T-helper 1 cell (primary cell): ENCODE results near the gene HMCN2.

ENCODE experiments used
- DNase-seq, 5 donors: peaks; one replicate each; pipeline ENCODE4 v3.0.0-alpha.2; 2012 to 2020

HMCN2 gene

DNA sequence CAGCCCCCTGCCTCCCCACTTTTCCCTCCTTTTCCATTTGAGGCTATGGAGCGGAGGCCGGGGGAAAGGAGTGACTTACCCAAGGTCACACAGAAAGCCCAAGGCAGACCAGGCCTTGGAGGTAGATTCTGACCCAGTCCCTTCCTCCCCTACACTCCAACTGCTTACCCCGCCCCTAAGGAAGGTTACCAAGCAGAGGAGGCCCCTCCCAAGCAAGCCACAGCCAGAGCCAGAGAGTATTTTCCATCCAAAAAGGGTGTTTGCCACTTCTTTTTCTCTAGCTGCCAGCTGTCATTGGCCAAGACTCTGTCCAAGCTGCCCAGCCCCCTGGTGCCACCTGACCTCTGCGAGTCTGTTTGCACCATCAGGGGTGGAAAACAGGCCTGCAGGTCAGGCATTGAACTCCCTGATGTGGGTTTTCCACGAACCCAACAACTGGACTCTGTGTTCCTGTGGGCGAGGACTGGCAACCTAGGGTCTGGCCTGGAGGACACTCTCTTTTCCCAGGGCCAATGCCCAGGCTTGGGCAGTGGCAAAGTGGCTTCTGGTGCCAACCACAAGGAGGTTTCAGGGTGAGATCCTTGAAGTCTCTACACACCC, 172.9 kb downstream of the HMCN2 start:
- no peak for DNase-seq

DNA sequence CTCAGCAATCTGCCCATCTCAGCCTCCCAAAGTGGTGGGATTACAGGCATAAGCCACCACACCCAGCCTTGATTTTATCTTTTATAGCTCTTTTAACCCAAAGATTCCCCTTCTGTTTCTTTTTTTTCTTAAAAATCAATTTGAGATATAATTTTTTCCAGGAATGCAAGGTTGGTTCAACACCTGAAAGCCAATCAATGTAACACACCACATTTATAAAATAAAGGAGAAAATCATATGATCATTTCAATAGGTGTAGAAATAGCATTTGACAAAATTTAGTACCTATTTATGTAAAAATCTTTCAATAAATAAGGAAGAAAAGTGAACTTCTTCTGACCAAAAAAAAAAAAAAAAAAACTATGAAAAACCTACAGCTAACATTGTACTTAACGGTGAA, 175.5 kb downstream of the HMCN2 start:
- DNase-seq, result no peak

DNA sequence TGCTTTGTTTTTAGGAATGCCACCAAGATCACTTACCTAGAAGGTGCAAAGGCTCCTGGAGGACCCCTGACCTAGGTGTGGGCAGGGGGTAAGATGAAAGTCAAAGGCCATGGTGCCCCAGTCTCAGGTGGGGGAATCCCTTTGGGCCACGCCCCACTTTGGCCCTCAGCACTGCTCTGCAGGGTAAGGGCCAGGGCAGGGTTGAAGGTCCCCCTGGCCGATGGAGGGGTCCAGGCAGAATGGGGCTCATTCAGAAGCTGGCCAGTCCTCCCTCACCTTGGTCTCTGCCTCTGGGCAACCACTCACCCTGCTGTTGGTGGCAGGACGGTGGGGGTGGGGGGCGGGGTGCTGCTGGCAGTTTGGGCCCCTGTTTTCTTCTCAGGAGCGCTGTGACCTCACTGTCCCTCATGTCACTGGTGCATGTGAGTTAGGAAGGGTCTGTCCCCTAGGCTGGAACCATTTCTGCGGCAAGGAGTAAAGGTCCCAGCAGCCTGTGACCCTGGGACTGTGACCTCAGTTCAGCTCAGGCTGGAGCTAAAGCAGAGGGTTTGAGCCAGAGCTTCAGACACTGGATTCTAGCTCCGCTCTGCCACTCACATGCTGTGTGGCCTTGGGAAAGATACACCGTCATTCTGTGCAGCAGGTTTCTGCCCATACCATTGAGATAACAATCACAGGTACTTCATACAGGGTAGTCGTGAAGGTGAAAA, 177.3 kb downstream of the HMCN2 start:
- DNase-seq, result no peak

DNA sequence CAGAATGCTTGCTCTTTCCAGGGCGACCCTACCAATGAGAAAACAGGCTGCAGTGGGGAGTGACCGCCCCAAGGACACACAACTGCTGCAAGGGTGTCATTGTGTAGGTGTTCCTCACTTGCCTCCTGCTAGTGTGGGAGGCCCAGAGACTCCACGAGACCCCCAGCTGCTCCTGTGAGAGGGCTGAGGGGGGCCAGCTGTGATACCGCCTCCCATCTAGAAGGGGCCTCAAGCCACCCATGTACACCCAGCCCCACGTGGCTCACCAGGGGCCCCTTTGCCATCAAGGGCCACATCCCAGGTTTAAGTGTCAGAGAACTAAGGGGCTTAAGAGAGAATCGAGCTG, 177.9 kb downstream of the HMCN2 start:
- DNase-seq, result no peak

DNA sequence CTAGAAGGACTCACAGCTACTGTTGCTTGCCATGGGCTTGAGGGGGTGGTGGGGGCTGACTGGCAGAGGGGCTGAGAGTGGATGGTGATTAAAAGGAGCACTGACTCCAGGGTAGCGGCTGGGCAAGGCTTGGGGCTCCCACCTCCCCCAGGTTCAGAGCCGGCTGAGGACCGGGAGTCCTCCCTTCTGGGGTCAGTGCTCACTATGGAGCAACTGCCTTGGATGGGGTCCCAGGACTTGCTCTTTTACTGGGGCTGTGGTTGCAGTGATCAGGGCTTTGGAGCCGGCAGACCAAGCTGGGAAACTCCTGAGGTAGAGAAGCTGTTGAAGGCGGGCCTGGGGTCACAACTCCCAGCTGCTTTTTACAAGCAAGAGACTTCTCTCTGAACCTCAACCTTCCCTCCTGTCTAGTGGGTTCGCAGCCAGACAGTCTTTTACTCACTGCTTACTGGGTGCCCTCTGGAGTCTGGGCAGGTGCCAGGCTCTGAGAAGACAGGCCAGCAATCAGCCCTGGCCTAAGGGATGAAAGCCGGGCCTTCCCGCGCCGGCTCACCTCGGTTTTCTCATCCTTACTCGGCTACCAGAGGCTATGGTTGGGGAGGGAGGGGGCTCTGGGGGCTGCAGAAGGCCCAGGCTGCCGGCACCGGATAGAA, 178.4 kb downstream of the HMCN2 start:
- DNase-seq, result no peak

DNA sequence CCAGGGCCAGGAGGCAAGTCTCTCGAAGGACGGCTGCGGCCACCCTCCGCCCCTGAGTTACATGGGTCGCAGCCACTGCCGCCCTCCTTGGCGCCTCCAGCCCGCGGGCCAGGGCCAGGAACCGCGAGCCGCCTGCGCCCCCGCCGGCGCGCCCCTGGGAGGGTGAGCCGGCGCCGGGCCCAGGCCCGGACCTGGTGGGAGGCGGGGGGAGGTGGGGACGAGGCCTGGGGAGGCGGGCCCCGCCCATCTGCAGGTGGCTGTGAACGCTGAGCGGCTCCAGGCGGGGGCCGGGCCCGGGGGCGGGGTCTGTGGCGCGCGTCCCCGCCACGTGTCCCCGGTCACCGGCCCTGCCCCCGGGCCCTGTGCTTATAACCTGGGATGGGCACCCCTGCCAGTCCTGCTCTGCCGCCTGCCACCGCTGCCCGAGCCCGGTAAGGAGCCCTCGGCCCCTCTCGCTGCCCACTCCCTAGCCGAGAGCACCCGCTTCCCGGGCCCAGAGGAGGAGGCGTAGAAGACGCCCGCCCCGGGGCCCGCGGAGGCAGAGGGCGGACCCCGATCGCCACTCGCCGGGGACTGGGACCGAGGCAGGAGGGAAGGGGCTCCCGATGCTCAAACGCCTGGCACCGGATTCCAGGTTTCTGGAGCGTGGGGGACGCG, 179.1 kb downstream of the HMCN2 start, which contains the start of gene ASS1:
Gene ASS1 (plus strand): TSS at position 397 of the 657 bp plus-strand sequence. CDS start 7,268 bp downstream, outside the sequence.
- DNase-seq, result peak in 3 of 5 donors; percentile 19 to 50 (median 24)

DNA sequence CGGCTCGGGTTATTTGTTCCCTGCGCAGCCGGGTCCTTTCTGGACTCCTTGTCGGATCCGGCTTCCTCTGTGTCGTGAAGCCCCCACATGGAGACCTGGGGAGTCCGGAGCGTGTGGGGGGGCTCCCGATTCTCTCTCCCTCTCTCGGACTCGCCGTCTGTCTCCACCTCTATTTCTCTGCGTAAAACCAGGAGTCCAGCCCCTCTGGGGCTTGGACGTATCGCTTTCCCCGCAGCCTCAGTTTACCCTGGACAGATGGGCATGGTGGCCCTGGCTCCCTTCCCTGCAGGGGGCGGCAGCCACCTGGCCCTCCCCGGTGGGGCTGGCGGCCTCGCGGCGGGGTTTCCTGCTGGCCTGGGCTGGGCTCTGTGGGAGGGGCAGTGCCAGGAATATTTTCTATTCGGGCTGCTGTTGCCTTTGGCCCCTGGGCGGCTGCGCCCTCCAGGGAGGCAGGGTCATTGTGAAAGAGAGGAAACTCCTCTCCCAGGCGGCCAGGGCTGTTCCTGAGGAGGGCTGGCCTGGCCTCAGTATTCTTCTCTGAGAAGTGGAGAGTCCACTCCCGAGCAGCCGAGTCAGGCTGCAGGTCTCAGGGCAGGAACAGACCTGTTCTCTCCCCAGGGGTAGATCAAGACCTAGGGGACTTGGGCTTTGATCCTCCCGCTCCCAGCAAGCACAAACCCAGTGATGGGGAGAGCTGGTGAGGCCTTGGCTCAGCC, 179.9 kb downstream of the HMCN2 start:
- DNase-seq, result no peak

DNA sequence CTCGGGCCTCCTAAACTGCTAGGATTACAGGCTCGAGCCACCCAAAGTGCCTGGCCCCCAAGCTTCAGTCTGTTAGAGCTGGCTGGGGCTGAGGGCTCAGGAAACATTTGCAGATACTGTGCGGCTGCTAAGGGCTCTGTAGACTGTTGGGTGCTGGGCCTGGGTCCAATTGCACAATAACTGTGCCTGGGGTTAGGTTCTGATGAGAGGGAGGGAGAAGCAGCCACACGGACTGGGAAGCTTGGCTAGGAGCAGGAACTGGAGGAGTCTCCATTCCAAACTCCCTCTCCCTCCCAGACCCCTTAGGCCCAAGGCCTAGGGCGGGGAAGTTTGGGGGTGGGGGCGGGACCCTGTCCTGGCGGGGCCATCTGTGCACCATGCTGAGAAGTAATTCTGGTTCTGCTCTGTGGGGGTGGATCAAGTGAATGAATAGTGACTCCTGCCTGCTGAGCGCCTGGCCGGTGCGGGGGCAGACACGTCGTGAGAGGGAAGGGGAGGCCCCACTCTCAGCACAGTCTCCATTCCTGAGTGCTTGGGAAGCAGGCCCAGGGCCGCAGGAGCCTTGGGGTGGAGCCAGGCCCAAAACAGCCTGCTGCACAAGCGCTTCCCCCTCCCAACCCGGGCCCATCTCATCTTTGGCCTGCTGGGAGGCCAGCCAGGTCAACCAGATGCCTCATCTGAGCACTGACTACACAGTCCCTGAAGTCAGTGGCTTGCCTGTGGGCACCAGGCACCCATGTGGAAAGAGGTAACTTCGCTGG, 180.7 kb downstream of the HMCN2 start:
- no peak for DNase-seq

DNA sequence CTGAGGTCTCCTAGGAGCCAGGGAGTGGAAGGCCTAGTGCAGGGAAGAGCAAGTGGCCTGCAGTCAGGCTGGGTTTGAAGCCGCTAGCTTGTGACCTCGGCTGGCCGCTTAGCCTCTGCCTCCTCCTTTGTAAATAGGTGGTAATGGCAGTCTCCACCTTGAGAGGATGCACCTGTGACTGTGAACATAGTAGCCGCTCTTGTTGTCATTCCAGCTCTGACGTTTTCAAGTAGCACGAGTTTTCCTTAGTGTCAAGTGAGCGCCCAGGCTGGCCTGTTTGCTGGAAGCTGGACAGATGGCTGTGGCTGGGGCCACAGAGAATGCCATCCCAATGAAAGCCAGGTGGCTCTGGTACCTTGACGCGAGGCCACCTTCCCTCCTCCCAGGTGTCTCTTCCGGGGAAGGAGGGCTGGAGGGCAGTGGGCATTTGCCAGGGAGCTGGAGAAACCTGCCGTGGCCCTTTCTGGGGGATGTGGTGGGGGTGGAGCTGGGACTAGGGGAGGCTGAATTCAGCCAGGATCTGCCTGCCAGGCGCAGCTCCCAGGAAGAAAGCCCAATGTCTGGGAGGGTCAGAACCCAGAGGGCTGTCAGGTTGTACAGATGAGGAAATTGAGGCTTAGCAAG, 181.7 kb downstream of the HMCN2 start:
- no peak for DNase-seq

DNA sequence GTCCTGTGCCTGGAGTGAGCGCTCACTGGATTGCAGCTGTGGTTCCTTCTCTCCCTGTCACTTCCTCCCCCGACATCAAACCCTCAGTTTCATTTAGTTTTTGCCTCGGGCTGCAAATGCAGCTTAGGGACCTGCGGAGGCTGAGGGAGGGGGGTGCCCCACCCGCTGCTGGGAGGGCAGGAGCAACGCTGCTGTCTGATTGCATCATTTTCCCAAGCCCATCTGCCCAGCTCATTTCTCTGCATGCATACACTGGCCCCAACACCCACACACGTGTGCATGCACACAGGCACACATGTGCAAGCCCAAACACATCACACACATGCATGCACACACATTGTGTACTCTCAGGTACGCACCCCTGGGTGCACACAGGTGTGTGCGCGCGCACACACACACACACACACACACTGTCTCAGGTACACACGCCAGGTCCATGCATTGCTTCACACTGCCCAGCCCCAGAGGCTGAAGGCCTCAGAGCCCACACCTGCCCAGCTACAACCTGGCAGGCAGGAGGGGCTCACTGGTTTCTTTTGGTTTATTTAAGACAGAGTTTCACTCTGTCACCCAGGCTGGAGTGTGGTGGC, 182.6 kb downstream of the HMCN2 start:
- DNase-seq, result peak in 1 of 5 donors; percentile 81

DNA sequence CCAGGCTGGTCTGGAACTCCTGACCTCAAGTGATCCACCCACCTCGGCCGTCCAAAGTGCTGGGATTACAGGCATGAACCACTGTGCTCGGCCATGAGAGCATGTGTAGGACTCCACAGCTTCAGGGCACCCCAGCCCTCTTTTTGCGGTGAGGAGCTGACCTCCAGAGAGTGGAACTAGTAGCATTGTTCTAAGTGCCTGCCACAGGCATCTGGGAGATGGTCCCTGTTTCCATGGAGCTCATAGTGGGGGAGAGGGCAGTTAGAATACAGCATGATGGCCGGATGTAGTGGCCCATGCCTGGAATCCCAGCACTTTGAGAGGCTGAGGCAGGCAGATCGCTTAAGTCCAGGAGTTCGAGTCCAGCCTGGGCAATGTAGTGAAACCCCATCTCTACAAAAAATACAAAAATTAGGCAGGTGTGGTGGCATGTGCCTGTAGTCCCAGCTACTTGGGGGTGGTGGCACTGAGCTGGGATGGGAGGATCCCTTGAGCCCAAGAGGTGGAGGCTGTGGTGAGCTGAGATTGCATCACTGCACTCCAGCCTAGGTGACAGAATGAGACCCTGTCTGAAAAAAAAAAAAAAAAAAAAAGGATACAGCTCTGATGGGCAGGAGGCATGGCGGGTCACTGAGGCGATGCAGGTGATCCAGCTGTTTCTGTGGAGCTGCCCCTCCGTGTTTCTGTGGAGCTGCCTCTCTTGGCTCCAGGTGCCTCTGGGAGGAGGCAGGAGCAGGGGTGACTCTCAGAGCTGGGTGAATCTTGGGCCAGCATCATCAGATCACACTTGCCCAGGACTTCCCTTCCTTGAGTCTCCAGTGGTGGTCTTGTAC, 183.4 kb downstream of the HMCN2 start:
- no peak for DNase-seq

DNA sequence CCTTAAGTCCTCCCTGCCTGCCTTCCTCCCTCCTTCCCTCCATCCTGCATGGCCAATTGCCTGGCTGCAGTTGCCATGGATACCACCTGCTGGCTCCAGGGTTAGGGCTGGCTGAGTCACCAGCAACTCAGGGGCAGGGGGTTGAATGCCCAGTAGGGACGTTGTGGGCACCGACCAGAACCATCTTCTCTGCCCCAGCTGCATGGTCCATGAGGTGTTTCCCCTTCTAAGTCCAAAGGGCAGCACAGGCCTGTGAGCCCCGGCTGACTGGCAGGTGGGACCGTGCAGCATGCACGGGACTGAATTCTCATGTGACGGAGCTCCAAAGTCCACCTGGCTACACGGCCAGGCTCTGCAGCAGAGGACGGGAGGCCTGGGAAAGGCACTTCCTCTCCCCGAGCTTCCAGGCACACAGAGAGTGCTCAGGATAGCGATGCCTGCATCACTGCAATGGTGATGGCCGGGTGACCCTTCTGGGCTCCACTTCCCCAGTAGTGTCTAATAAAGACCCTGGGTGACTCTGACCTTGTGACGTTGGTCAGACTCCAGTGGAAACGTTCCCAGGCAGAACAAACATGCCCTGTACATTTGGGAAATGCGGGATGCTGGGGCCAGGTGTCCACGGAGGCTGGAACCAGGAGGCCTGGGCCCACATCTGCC, 184.9 kb downstream of the HMCN2 start:
- DNase-seq, result no peak

DNA sequence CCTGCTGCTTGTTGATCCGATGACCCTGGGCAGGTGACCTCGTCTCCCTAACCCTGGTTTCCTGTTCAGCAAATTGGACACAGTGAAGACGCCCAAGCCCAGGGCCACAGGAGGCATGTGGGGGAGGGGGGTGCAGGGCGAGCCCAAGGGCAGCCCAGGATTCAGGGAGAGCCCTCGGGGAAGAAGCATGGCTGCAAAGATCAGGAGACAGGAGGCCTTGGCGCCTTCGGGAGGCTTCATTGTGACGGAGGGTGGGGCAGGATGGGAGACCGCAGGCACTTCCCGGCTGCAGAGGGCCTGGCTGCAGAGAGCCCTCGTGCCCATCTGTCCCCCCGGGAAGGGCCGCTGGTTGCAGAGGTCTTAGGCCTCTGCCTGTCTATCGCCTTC, 185.4 kb downstream of the HMCN2 start:
- DNase-seq, result no peak

DNA sequence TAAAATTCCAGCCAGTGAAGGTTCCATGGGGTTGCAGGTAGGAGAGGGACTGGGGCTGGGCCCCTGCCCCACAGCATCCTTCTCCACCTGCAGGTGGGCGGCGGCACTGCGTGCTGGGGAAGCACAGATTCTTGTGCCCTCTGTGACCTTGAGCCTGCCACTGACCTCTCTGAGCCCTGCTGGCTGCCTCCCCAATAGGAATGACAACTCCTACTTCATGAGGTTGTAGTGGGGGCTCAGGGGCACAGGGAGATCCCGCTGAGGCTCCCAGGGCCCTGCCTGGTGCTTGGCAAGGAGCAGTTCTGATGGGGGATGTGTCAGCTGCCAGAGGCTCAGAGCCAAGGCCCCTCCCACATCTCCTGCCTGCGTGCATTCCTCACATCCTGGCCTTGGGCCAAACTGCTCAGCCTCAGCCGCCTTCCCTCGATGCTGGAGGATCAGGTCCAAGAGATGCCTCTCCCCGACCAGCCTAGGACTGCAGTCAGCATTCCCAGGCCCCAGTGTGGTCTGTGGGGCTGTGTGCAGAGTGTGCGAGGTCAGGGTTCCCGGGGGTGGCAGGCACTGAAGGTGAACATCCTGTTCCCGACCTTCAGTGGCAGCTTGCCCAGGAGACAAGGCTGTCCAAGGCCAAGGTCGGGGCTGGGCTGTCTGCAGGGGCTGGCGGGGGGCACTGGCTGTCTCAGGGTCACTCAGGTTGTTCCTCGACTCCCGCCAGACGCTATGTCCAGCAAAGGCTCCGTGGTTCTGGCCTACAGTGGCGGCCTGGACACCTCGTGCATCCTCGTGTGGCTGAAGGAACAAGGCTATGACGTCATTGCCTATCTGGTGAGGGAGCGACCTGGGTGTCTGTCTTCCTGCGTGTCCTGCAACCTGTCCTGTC, 186.2 kb downstream of the HMCN2 start:
- DNase-seq, result no peak

DNA sequence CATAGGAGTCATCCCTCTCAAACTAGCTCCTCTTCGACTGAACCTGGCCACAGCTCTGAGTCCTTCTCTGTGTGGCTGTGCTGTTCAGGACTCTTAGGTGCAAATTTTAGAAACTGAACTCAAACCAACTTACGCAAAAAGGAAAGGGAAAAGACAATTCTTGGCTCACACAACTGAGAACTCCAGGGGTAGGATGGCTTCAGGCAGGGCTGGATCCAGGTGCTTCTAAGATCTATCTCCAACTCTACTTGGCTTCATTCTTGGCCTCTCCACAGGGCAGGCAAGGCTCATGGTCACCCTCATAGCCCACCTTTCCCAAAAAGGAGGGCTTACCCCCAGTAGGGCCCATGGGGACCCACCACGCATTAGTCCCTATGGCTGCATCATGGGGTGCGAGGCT, 187.3 kb downstream of the HMCN2 start:
- DNase-seq, result no peak

DNA sequence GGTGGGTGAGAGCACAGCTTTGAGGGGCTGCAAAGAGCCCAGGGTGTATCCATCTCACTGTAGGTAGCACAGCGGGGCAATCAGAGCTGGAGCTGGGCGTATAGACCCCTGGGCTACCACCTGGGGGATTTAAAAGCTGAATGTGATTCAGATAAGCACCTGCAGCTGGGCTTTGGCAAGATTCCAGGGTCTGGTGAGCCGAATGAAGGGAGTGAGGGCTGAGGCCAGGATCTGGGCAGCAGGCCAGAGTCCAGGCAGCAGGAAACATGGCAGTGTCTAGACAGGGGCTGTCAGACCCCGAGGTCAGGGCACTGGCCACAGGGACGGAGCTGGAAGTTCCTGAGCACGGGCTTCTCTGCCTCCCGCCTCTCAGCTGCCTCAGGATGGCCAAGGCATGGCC, 187.9 kb downstream of the HMCN2 start:
- no peak for DNase-seq

DNA sequence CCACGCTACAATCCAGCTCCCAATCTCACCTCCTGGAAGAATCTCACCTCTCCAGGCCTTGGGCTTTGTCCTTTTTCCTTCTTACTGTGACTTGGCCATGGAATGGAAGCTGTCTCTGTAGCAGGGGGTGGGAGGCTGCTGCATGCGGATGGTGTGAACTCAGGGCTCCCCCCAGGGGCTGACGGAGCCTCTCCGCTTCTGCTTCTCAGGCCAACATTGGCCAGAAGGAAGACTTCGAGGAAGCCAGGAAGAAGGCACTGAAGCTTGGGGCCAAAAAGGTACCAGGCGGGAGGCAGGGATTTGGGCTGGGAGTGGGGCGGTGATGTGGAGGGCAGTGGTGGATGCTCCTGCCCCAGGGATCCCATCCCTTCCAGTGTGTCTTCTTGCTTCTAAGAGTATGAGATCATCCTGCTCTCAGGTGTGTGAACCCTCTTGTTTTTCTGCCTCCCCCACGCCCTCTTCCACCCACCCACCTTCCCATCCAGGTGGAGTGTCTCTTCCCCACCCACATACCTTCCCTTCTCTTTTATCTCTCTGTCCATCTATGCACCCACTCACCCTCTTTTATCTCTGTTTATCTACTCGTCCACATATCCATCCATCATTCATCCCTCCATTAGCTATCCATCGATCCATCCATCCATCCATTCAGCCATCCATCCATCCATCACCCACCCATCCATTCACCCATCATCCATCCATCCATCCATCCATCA, 188.7 kb downstream of the HMCN2 start:
- no peak for DNase-seq

DNA sequence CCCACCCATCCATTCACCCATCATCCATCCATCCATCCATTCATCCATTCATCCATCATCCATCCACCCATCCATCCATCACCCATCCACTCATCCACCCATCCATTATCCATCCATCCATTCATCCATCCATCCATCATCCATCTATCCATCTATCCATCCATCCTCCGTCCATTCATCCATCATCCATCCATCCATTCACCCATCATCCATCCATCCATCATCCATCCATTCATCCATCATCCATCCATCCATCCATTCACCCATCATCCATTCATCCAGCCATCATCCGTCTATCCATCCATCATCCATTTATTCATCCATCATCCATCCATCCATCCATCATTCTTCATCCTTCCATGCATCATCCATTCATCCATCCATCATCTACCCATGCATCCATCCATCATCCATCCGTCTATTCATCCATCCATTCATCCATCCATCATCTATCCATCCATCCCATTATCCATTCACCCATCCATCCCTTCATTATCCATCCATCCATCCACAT, 189.3 kb downstream of the HMCN2 start:
- no peak for DNase-seq
